Esophagus squamous epithelium (tissue), 5 donors: ENCODE measurements around the gene PARD3B. TPM values are rescaled to one million over a fixed set of nuclear protein-coding genes. Genes with fewer than 3 reads are reported as not detected.

Experiments used
- DNase-seq: peaks from one replicate; lab custom pipeline; 2025; lab: John Stamatoyannopoulos, UW
- H3K27ac ChIP-seq, 4 donors: fragments of 200-600 bp; sonication (generic); one replicate each; pipeline ENCODE4 v1.5.1; 2016 to 2019; ENCODE audit warnings: mild to moderate bottlenecking in 1 of 4
- H3K27me3 ChIP-seq, 4 donors: fragments of 200-600 bp; sonication (generic); 1 replicate in 3 of 4; 2 replicates in 1 of 4; pipeline versions ENCODE4 v1.5.1 to v1.6.0; 2017 to 2021; ENCODE audit warnings: antibody characterized with exemption in 1 of 4
- H3K36me3 ChIP-seq, 3 donors: fragments of 200-600 bp; sonication (generic); one replicate each; pipeline ENCODE4 v1.5.1; 2016 to 2019
- H3K4me1 ChIP-seq, 3 donors: fragments of 200-600 bp; sonication (generic); one replicate each; pipeline ENCODE4 v1.5.1; 2017 to 2019
- H3K4me3 ChIP-seq, 4 donors: fragments of 200-600 bp; sonication (generic); 1 replicate in 3 of 4; 2 replicates in 1 of 4; pipeline ENCODE4 v1.5.1; 2016 to 2019; ENCODE audit warnings: mild to moderate bottlenecking in 2 of 4, moderate library complexity in 1 of 4
- H3K9me3 ChIP-seq, 3 donors: fragments of 200-600 bp; sonication (generic); one replicate each; pipeline ENCODE4 v1.5.1; 2016 to 2019
- POLR2A ChIP-seq, 4 donors: fragments of 450-650 bp; IDR thresholded peaks; one replicate each; pipeline ENCODE4 v1.6.1; 2017; ENCODE audit warnings: antibody characterized with exemption in 4 of 4, mild to moderate bottlenecking in 4 of 4, moderate library complexity in 3 of 4
- whole genome bisulfite sequencing, 2 donors: methylation state at CpG; one replicate each; pipeline ENCODE4 v1.1.5; 2018; 5-methylcytosine and 5-hydroxymethylcytosine counted together
- intact Hi-C: fragments of 100-400 bp; cut with DNase I; formaldehyde crosslinking; loops from one replicate; pipeline ENCODE4 v1.15.0; 2022
- total RNA-seq, 4 donors: library from RNA; depleted of rRNA; stranded (reverse); fragments of >200 nt; gene quantifications; one replicate each; pipeline ENCODE4 v1.1.0, GENCODE V29; 2016
- TF ChIP-seq, protein P1 (sequence below), 6 experiments: fragments of 450-650 bp in 4 of 6; fragments of 200-600 bp in 2 of 6; sonication (generic) in 2 of 6; IDR thresholded peaks; one replicate each; pipeline ENCODE4 v1.5.1; 2016 to 2019; ENCODE audit warnings: antibody characterized with exemption in 6 of 6, mild to moderate bottlenecking in 4 of 6, moderate library complexity in 4 of 6
- donor health status: DM: yes; HTN: yes; CAD: no.

The PARD3B gene
- total RNA-seq, 4 donors from 2014 or later: 2.4 to 15.8 (median 4.3) TPM

DNA sequence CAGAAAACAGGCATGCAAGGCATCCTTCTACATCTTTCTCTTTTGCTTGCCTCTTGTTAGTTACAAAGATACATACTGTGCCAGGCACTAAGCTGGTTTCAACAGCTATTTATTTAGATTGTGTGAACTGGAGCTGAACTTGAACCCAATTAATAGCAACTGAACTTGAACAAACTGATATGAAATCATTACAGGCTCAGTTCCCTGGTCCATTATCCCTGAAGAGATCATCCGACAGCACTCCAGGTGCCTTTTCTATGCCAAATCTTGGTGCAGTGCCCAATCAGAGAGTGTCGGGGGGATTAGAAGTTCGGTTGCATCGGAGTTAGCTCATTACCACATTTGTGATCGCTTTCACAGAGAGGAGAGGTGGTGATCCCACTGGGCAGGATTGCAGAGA is 477.6 kb downstream of the PARD3B start:
- Histone ChIP-seq H3K27ac (no peak overlapping the region), H3K4me3 (no peak overlapping the region), H3K4me1 (peaks cover 5 to 18% (median 13%) of the 10 kb centered on the region in 3 donors), H3K9me3 (no peaks in the 10 kb centered on the region), H3K36me3 (no peaks in the 10 kb centered on the region), H3K27me3 (no peaks in the 10 kb centered on the region)
- 87 to 97% methylated on average over 5 of the region's 5 CpGs for WGBS, 2 donors
- no peak for DNase-seq
- intact Hi-C loops: no loop called here
- TF ChIP-seq, protein P1, sequence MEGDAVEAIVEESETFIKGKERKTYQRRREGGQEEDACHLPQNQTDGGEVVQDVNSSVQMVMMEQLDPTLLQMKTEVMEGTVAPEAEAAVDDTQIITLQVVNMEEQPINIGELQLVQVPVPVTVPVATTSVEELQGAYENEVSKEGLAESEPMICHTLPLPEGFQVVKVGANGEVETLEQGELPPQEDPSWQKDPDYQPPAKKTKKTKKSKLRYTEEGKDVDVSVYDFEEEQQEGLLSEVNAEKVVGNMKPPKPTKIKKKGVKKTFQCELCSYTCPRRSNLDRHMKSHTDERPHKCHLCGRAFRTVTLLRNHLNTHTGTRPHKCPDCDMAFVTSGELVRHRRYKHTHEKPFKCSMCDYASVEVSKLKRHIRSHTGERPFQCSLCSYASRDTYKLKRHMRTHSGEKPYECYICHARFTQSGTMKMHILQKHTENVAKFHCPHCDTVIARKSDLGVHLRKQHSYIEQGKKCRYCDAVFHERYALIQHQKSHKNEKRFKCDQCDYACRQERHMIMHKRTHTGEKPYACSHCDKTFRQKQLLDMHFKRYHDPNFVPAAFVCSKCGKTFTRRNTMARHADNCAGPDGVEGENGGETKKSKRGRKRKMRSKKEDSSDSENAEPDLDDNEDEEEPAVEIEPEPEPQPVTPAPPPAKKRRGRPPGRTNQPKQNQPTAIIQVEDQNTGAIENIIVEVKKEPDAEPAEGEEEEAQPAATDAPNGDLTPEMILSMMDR (IDR thresholded peaks at IDR 0.05): no peak
- no peak for TF ChIP-seq POLR2A (IDR thresholded peaks at IDR 0.05)

DNA sequence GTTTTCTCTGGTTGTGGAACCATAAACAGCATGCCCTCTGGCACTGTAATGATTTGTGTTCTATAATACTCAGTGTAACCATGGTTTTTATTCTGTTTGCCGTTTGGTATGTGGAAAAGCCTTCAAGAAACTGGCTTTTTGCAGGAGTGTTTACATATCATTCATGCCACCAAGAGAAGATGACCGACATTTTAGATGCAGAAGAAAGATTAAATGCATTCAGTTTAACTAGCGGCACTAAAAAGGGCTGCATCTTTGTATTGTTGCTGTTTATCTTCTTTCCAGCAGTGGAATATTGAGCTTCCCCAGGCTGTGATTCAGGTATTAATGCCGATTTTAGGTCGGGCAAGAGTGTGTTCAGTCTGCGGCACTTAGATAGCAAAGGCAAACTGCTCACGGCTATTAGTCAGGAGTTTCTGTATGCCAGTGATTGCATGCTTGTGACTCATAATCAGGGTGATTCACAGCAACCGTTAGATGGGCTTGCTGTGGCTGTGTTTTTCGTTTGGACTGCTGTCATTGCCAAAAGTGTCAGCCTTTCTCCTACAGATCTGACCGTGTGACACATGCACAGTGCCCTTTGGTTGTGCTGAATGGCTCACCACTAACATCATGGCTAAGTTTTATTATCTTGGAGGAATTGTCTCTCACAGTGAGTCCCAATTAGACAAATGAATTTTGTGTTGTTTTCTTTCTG is 479.7 kb downstream of the PARD3B start:
- no peaks in the 10 kb centered on the region for H3K36me3 ChIP-seq
- H3K4me3 ChIP-seq: peak overlapping the region in 1 of 4 donors; percentile 38
- no peaks in the 10 kb centered on the region for H3K9me3 ChIP-seq
- intact Hi-C loops: no loop called here
- no peak for DNase-seq
- peaks cover 5 to 18% (median 13%) of the 10 kb centered on the region in 3 donors for H3K4me1 ChIP-seq
- H3K27me3 ChIP-seq: no peaks in the 10 kb centered on the region
- TF ChIP-seq POLR2A (IDR thresholded peaks at IDR 0.05): no peak
- TF ChIP-seq, protein P1 (IDR thresholded peaks at IDR 0.05): no peak
- H3K27ac ChIP-seq: peak overlapping the region in 2 of 4 donors; percentile 50 to 57
- WGBS, 2 donors: 21 to 24% methylated on average over 10 of the region's 10 CpGs

DNA sequence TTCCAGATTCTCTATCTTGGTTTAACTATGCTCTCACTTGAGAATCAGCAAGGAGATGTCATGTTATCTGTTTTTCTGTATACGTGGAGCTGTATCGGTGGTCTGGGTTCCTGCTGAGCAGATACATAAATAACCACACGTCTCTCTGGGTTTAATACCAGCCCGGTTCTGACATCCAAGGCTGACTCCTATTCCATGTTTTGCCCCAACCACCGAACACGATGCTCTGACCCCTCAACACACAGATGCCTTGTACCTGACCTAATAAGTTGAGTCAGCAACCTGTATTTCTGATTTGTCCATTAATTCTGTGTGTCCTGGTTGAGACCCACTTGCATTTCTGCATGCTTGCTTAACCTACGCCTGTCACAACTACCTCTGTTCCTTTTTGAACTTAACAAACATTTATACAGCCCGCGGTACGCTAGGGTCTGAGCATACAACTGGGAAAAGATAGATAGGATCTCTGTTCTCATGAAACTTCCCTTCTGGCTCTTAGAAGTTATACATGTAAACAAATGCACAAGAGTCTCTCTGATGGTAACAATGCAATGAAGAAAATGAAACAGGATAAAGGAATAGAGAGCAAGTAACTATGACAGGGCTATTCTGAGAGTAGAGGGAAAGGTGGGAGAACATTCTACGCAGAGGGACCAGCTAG is 480.4 kb downstream of the PARD3B start:
- H3K4me1 ChIP-seq: peaks cover 5 to 18% (median 13%) of the 10 kb centered on the region in 3 donors
- H3K27me3 ChIP-seq: no peaks in the 10 kb centered on the region
- peak overlapping the region in 2 of 4 donors; percentile 50 to 57 for H3K27ac ChIP-seq
- no peaks in the 10 kb centered on the region for H3K9me3 ChIP-seq
- peak overlapping the region in 1 of 4 donors; percentile 38 for H3K4me3 ChIP-seq
- 57 to 74% methylated on average over 11 of the region's 11 CpGs for WGBS, 2 donors
- H3K36me3 ChIP-seq: no peaks in the 10 kb centered on the region
- no peak for DNase-seq
- intact Hi-C loops: no loop called here
- TF ChIP-seq, protein P1 (IDR thresholded peaks at IDR 0.05): no peak
- TF ChIP-seq POLR2A (IDR thresholded peaks at IDR 0.05): no peak

DNA sequence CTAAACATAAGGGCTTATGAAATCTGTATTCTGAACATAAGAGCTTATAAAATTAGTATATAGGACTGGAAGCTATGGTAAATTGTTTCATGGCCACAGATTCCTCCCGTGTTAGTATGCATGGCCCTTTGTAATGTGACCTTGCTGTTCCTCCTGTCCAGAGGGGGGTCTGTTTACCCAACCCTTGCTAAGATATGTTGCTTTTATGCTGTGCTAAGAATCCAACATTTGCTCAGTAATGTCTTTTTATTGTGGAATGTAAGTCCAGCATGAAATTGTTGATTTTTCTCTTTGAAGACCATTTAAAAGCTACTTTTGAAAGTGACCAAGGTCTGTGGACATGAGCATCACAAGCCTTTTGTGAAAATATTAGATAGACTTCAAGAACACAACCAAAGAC is 485.4 kb downstream of the PARD3B start:
- H3K27me3 ChIP-seq: no peaks in the 10 kb centered on the region
- H3K4me3 ChIP-seq: no peak overlapping the region
- H3K9me3 ChIP-seq: no peaks in the 10 kb centered on the region
- no peak for DNase-seq
- H3K27ac ChIP-seq: no peak overlapping the region
- H3K4me1 ChIP-seq: peaks cover 0 to 5% (median 3%) of the 10 kb centered on the region in 3 donors
- 71 to 74% methylated on average over 1 of the region's 1 CpG for WGBS, 2 donors
- no peak for TF ChIP-seq POLR2A (IDR thresholded peaks at IDR 0.05)
- TF ChIP-seq, protein P1 (IDR thresholded peaks at IDR 0.05): no peak
- H3K36me3 ChIP-seq: no peaks in the 10 kb centered on the region
- intact Hi-C loops: no loop called here

DNA sequence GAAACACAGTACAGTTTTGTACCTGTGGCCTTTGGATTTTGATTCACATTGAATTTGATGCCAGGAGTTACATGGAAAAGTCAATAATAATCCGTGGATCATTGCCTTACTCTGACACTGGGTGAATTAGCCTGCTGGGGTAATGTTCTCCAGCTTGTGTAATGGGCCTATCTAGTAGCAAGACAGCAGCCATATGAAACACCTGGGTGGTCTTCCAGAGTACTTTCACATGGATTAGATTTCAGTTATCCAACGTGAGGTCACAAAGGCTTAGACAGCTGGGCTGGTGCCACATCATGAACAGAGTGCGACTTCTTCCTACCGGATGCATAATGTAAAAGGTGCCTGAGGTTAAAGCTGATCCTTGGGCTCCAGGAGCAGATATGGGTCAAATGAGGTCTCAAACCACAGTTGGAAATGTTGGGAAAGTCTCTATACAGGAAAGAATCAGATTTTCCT is 486.8 kb downstream of the PARD3B start:
- Histone ChIP-seq H3K36me3 (no peaks in the 10 kb centered on the region), H3K4me1 (no peaks in the 10 kb centered on the region), H3K9me3 (no peaks in the 10 kb centered on the region), H3K27ac (no peak overlapping the region), H3K4me3 (no peak overlapping the region), H3K27me3 (no peaks in the 10 kb centered on the region)
- TF ChIP-seq, protein P1 (IDR thresholded peaks at IDR 0.05): no peak
- TF ChIP-seq POLR2A (IDR thresholded peaks at IDR 0.05): no peak
- intact Hi-C loops: no loop called here
- WGBS, 2 donors: 55 to 77% methylated on average over 1 to 3 of the region's 4 CpGs
- no peak for DNase-seq
